Measurements from ENCODE around the gene LPAR3. TPM values are rescaled to one million over a fixed set of nuclear protein-coding genes. Genes with fewer than 3 reads are reported as not detected.

Gene LPAR3
- total RNA-seq, 2 experiments from 2014 or later: 0.37 to 0.47 TPM

GRCh38 chr1:84825161-84825560 lies 67.8 kb downstream of the LPAR3 start:
- CTCF ChIA-PET: interaction anchor here (1.3 kb wide), 1 partner anchor 43 kb away, joined by 4 read pairs; no protein-coding TSS in a partner anchor
- Mint-ChIP-seq H3K36me3 (no peaks in the 10 kb centered on the region), H3K9me3 (ENCODE audit: low read depth) (no peaks in the 10 kb centered on the region), H3K4me1 (no peaks in the 10 kb centered on the region), H3K4me3 (no peak overlapping the region), H3K27me3 (peaks cover 4% of the 10 kb centered on the region), H3K27ac (no peak overlapping the region)
- DNase-seq (no peak), ATAC-seq (no peak)

- DNase-seq (no peak), ATAC-seq (no peak)
- no peak overlapping the region for H3K27ac Mint-ChIP-seq
- H3K27me3 Mint-ChIP-seq: no peaks in the 10 kb centered on the region
- H3K36me3 Mint-ChIP-seq: no peaks in the 10 kb centered on the region
- H3K4me1 Mint-ChIP-seq: peaks cover under 1% of the 10 kb centered on the region
- H3K9me3 Mint-ChIP-seq (ENCODE audit: low read depth): no peaks in the 10 kb centered on the region
- CTCF ChIA-PET: no interaction called here
- H3K4me3 Mint-ChIP-seq: no peak overlapping the region
Observed at GRCh38 chr1:84823991-84824390, 69.0 kb downstream of the LPAR3 start.

DNA sequence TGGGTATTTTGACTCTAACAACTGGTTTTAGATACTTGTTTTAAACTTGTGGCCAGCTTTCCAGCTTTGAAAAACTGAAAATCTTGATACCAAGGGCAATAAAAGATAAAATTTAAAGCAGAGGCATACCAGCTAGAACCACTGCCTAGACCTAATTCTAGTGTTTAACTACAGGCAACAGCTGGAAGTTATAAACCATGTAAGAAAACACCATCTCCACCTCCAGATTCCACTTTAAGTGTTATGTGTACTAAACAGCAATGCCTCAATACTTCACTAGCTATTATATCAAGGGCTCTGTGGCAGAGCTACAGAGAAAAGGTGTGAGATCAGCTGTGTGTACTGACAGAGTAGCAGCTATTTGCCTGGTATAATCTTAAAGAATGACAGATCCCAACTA lies 69.5 kb downstream of the LPAR3 start:
- CTCF ChIA-PET: no interaction called here
- DNase-seq (no peak), ATAC-seq (no peak)
- Mint-ChIP-seq H3K4me1 (peaks cover 3% of the 10 kb centered on the region), H3K27me3 (no peaks in the 10 kb centered on the region), H3K9me3 (ENCODE audit: low read depth) (no peaks in the 10 kb centered on the region), H3K27ac (no peak overlapping the region), H3K36me3 (no peaks in the 10 kb centered on the region), H3K4me3 (no peak overlapping the region)

- H3K9me3 Mint-ChIP-seq (ENCODE audit: low read depth): no peaks in the 10 kb centered on the region
- H3K4me3 Mint-ChIP-seq: no peak overlapping the region
- ATAC-seq: no peak
- H3K36me3 Mint-ChIP-seq: no peaks in the 10 kb centered on the region
- H3K4me1 Mint-ChIP-seq: no peaks in the 10 kb centered on the region
- CTCF ChIA-PET: interaction anchor here (1.2 to 3.0 kb wide), 2 partner anchors 16 to 28 kb away, joined by 3 to 7 read pairs; no protein-coding TSS in a partner anchor
- no peak for DNase-seq
- peaks cover 24% of the 10 kb centered on the region for H3K27me3 Mint-ChIP-seq
- H3K27ac Mint-ChIP-seq: no peak overlapping the region
Observed at GRCh38 chr1:84810343-84810742, 82.7 kb downstream of the LPAR3 start.

DNA sequence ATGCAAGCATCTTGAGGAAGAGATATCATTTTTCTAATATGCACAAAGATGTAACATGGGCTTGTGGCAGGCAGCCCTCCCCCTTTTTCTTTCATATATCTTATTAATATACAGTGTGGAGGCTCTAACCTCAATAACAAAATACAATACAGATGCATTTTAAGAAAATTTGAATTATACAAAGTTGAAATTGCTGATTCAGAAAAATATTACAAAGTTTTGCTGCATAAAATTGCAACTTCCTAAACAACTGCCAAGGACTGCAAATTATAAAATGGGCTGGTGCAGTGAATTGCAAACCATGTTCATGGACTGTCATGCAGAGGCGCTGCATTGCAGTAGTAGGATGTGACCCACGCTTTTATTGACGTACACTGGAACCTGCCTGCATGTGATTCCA lies 84.0 kb downstream of the LPAR3 start:
- Mint-ChIP-seq H3K36me3 (no peaks in the 10 kb centered on the region), H3K27ac (no peak overlapping the region), H3K4me1 (no peaks in the 10 kb centered on the region), H3K27me3 (peaks cover 24% of the 10 kb centered on the region), H3K9me3 (ENCODE audit: low read depth) (no peaks in the 10 kb centered on the region), H3K4me3 (no peak overlapping the region)
- ATAC-seq: no peak
- CTCF ChIA-PET: interaction anchor here (1.4 to 3.0 kb wide), 3 partner anchors 11 to 27 kb away, joined by 3 to 7 read pairs (median 4); no protein-coding TSS in a partner anchor
- no peak for DNase-seq

- CTCF ChIA-PET: interaction anchor here (0.9 to 1.7 kb wide), 2 partner anchors 21 to 31 kb away, joined by 3 to 7 read pairs; no protein-coding TSS in a partner anchor
- ATAC-seq: no peak
- Mint-ChIP-seq H3K36me3 (no peaks in the 10 kb centered on the region), H3K27me3 (peaks cover 11% of the 10 kb centered on the region), H3K4me1 (no peaks in the 10 kb centered on the region), H3K9me3 (ENCODE audit: low read depth) (no peaks in the 10 kb centered on the region), H3K27ac (no peak overlapping the region), H3K4me3 (no peak overlapping the region)
- no peak for DNase-seq
Observed at GRCh38 chr1:84803604-84804003, 89.4 kb downstream of the LPAR3 start.

GRCh38 chr1:84802567-84803232 lies 90.3 kb downstream of the LPAR3 start:
- Mint-ChIP-seq H3K27ac (no peak overlapping the region), H3K27me3 (peaks cover 8% of the 10 kb centered on the region), H3K4me1 (no peaks in the 10 kb centered on the region), H3K4me3 (no peak overlapping the region), H3K9me3 (ENCODE audit: low read depth) (no peaks in the 10 kb centered on the region), H3K36me3 (no peaks in the 10 kb centered on the region)
- CTCF ChIA-PET: interaction anchor here (1.7 kb wide), 1 partner anchor 20 kb away, joined by 7 read pairs; no protein-coding TSS in a partner anchor
- DNase-seq (no peak), ATAC-seq (no peak)

DNA sequence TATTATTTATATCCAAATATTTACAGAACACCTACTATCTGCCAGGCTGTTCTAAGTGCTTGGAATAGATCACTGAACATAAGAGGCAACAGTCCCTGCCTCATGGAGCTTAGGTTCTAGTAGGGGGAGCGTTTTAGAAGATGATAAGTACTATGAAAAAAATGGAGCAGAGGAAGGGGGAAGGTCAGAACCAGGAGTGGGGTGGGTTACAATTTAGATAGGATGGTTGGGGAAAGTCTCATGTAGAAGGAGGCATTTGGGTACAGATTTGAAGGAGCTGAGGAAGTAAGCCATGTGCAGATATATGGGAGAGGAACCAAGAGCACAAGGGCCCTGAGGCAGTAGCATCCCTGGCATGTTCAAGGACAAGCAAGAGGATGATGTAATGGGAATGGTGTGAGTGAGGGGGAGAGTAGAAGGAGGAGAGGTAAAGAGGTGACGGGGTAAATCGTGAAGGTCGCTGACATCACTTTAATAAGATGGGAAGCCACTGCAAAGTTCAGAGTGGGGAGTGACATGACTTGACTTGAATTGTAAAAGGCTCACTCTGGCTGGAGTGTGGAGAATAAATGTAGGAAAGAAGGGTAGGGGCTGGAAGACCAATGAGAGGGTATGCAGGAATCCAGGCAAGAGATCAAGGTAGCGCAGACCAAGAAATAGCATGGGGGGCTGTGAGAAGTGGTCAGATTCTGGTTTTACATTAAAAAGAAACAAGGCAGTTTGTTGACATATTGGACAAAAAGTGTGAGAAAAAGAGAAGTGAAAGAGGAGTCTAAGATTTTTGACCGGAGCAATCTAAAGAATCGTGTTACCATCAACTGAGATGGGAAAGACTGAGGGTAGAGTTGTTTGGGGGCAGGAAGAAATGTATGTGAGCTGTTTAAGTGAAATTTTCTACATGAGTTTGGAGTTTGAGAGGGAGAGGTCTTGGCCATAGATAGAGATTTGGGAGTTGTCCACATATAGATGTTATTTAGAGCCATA lies 92.6 kb downstream of the LPAR3 start:
- Mint-ChIP-seq H3K4me1 (no peaks in the 10 kb centered on the region), H3K4me3 (no peak overlapping the region), H3K27ac (no peak overlapping the region), H3K36me3 (no peaks in the 10 kb centered on the region), H3K9me3 (ENCODE audit: low read depth) (no peaks in the 10 kb centered on the region), H3K27me3 (peaks cover 4% of the 10 kb centered on the region)
- DNase-seq (no peak), ATAC-seq (no peak)
- CTCF ChIA-PET: interaction anchor here (2.2 kb wide), 1 partner anchor 18 kb away, joined by 5 read pairs; no protein-coding TSS in a partner anchor

- H3K4me3 Mint-ChIP-seq: no peak overlapping the region
Observed at GRCh38 chr1:84797603-84798002, 95.4 kb downstream of the LPAR3 start.

DNA sequence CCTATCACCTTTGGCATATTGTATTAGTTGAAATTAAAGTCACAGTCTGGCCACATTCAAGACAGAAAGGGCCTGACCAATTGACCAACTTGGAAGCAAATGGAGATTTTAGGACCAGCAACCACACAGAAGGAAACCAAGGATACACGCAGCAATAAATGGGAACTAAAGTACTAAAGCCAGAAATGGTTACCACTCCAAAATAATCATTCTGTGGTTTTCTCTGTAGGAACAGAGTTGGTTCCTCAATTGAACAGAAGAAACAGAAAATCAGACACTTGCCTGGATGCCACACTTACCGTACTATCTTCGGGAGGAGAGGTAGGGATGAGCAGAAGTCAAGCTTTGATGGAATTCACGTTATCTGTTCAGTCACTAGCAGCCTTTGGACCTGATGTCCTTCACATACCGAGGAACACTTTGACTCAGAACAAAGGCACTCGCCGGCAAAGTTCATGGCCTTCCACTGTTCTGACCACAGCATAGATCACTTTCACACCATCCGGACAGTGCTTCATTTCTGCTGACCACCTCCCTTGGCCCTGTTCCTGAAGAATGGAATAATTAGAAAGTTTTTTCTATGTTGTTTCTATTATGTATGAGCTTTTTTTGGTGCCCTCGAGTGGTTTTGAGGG lies 96.9 kb downstream of the LPAR3 start:
- no peak for DNase-seq
- no peaks in the 10 kb centered on the region for H3K36me3 Mint-ChIP-seq

More at GRCh38 chr1:84797603-84798002, 95.4 kb downstream of the LPAR3 start:
- DNase-seq (no peak), ATAC-seq (no peak)
- Mint-ChIP-seq H3K4me1 (no peaks in the 10 kb centered on the region), H3K27ac (no peak overlapping the region), H3K36me3 (no peaks in the 10 kb centered on the region), H3K9me3 (ENCODE audit: low read depth) (no peaks in the 10 kb centered on the region), H3K27me3 (peaks cover 4% of the 10 kb centered on the region)
- CTCF ChIA-PET: interaction anchor here (0.6 kb wide), 1 partner anchor 284 kb away, joined by 3 read pairs; no protein-coding TSS in a partner anchor

DNA sequence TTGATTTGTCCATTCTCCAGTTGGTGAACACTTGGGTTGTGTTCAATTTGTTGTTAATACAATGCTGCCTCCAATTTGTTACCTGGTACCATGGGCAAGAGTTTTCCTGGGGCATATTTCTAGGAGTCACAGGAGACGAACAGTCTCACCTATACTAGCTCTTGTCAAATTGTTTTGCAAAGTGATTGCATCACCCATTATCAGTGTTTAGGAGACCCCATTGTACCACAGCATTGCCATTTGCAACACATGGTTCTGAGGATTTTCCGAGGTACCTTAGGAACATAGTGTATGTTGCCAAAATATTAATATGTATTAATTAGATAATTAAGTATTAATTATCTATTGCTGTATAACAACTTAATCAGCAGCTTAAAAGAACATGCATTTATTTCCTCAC lies 97.8 kb downstream of the LPAR3 start:
- ATAC-seq: no peak
- Mint-ChIP-seq H3K27me3 (peaks cover 4% of the 10 kb centered on the region), H3K27ac (no peak overlapping the region), H3K4me1 (no peaks in the 10 kb centered on the region), H3K36me3 (no peaks in the 10 kb centered on the region), H3K9me3 (ENCODE audit: low read depth) (peaks cover 3% of the 10 kb centered on the region), H3K4me3 (no peak overlapping the region)
- CTCF ChIA-PET: interaction anchor here (1.3 to 5.2 kb wide), 3 partner anchors 13 to 140 kb away, joined by 3 to 30 read pairs (median 5); no protein-coding TSS in a partner anchor
- no peak for DNase-seq

More for the DNA sequence above, 96.9 kb downstream of the LPAR3 start:
- H3K4me3 Mint-ChIP-seq: no peak overlapping the region
- peaks cover 3% of the 10 kb centered on the region for H3K9me3 Mint-ChIP-seq (ENCODE audit: low read depth)
- H3K27me3 Mint-ChIP-seq: peaks cover 4% of the 10 kb centered on the region
- no peak for ATAC-seq
- H3K4me1 Mint-ChIP-seq: no peaks in the 10 kb centered on the region
- H3K27ac Mint-ChIP-seq: no peak overlapping the region
- CTCF ChIA-PET: interaction anchor here (1.3 to 5.2 kb wide), 3 partner anchors 14 to 139 kb away, joined by 3 to 30 read pairs (median 5); no protein-coding TSS in a partner anchor

- DNase-seq: no peak
- Mint-ChIP-seq H3K27me3 (peaks cover 7% of the 10 kb centered on the region), H3K36me3 (no peaks in the 10 kb centered on the region), H3K27ac (no peak overlapping the region), H3K9me3 (ENCODE audit: low read depth) (peaks cover 3% of the 10 kb centered on the region), H3K4me1 (no peaks in the 10 kb centered on the region), H3K4me3 (no peak overlapping the region)
- CTCF ChIA-PET: interaction anchor here (1.4 to 5.2 kb wide), 2 partner anchors 10 to 20 kb away, joined by 7 to 30 read pairs; no protein-coding TSS in a partner anchor
- ATAC-seq: no peak
Observed at GRCh38 chr1:84792421-84792820, 100.6 kb downstream of the LPAR3 start.

DNA sequence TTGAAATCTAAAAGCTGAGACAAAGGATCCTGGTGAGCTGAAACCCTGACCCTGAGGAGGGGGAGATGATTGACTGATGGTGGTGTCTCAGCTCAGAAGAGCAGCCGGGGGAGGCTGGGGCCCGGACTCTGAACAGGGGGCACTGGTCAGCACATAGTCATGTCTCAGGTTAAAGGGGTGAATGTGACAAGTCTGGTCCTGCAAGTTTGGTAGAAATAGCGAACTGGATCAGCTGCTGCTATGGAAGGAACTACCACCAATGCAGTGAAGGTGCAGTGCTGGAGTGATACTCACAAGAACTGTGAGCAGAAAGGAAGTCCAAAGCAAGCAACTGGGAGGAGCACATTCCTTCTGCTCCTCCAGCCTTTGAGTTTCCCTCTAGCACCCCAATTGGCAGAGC lies 104.0 kb downstream of the LPAR3 start:
- DNase-seq (no peak), ATAC-seq (no peak)
- Mint-ChIP-seq H3K36me3 (no peaks in the 10 kb centered on the region), H3K27me3 (peaks cover 4% of the 10 kb centered on the region), H3K4me1 (no peaks in the 10 kb centered on the region), H3K27ac (no peak overlapping the region), H3K4me3 (no peak overlapping the region), H3K9me3 (ENCODE audit: low read depth) (peaks cover 3% of the 10 kb centered on the region)
- CTCF ChIA-PET: interaction anchor here (1.3 kb wide), 1 partner anchor 12 kb away, joined by 4 read pairs; no protein-coding TSS in a partner anchor

Data from activated CD8-positive, alpha-beta memory T cell treated with anti-CD3 and anti-CD28 coated beads, Interleukin-2, amount 10 ng/mL, durations not matched to agents 7 days and 5 days (primary cell).